Naive thymus-derived CD8-positive, alpha-beta T cell (primary cell): ENCODE measurements around the gene DAZL. TPM values are rescaled to one million over a fixed set of nuclear protein-coding genes. Genes with fewer than 3 reads are reported as not detected.
"Not testable (repeated sequence)": the region's sequence is repeated elsewhere in the genome, so short reads cannot be mapped to it uniquely, and the experiment has no call there.

Source experiments
- ATAC-seq, 2 donors: fragments of 150-1000 bp; cut with Tn5 transposase in 1 of 2; sonication (Bioruptor Pico), chemical (Tn5 transposase) in 1 of 2; 1 replicate in 1 of 2; 2 replicates in 1 of 2; pipeline ENCODE4 v1.10.0; 2021; ENCODE audit warnings: mild to moderate bottlenecking in 2 of 2, moderate library complexity in 2 of 2
- POLR2A ChIA-PET: fragments of 350-600 bp; sonication (Branson Sonifier 250); formaldehyde crosslinking; loops from one replicate; lab custom pipeline; 2021; ENCODE audit warnings: antibody characterized with exemption; lab: Charles Lee
- DNase-seq, 10 donors: peaks; one replicate each; pipeline versions ENCODE4 v3.0.0 to v3.0.0-alpha.2; 2020 to 2022
- H3K27ac Mint-ChIP-seq, 10 donors: one replicate each; pipeline ENCODE4 v1.8.0; 2020 to 2022; ENCODE audit warnings: mild to moderate bottlenecking in 10 of 10, mixed read lengths in 10 of 10, moderate library complexity in 4 of 10, inconsistent platforms in 1 of 10
- H3K27me3 Mint-ChIP-seq, 5 donors: one replicate each; pipeline ENCODE4 v1.8.0; 2021 to 2022; ENCODE audit warnings: mixed read lengths in 5 of 5
- H3K36me3 Mint-ChIP-seq, 3 donors: one replicate each; pipeline ENCODE4 v1.8.0; 2020 to 2022; ENCODE audit warnings: mixed read lengths in 3 of 3, mild to moderate bottlenecking in 2 of 3, inconsistent platforms in 1 of 3
- H3K4me1 Mint-ChIP-seq, 4 donors: one replicate each; pipeline ENCODE4 v1.8.0; 2021 to 2022; ENCODE audit warnings: mixed read lengths in 4 of 4
- H3K4me3 Mint-ChIP-seq, 10 donors: one replicate each; pipeline ENCODE4 v1.8.0; 2020 to 2022; ENCODE audit warnings: mild to moderate bottlenecking in 10 of 10, mixed read lengths in 10 of 10, moderate library complexity in 6 of 10, inconsistent platforms in 1 of 10
- H3K9me3 Mint-ChIP-seq, 9 donors: one replicate each; pipeline ENCODE4 v1.8.0; 2020 to 2022; ENCODE audit warnings: mixed read lengths in 9 of 9, mild to moderate bottlenecking in 3 of 9, inconsistent platforms in 1 of 9, moderate library complexity in 1 of 9
- polyA plus RNA-seq, 3 donors: library from polyadenylated mRNA; unstranded; fragments of 300-500 nt; fragmentation: Illumina TruSeq; gene quantifications; one replicate each; pipeline ENCODE4 v1.2.3, GENCODE V29; 2021
- total RNA-seq, 8 experiments: library from RNA in 2 of 8; stranded (reverse) in 2 of 8; gene quantifications; one replicate each; pipeline ENCODE4 v1.2.3 and lab custom pipeline; 2021 to 2026

DAZL gene
- not detected for total RNA-seq
- not detected for polyA plus RNA-seq
- 0 reads per million in 6 experiments for total RNA-seq (lab: John Stamatoyannopoulos, UW)

DNA sequence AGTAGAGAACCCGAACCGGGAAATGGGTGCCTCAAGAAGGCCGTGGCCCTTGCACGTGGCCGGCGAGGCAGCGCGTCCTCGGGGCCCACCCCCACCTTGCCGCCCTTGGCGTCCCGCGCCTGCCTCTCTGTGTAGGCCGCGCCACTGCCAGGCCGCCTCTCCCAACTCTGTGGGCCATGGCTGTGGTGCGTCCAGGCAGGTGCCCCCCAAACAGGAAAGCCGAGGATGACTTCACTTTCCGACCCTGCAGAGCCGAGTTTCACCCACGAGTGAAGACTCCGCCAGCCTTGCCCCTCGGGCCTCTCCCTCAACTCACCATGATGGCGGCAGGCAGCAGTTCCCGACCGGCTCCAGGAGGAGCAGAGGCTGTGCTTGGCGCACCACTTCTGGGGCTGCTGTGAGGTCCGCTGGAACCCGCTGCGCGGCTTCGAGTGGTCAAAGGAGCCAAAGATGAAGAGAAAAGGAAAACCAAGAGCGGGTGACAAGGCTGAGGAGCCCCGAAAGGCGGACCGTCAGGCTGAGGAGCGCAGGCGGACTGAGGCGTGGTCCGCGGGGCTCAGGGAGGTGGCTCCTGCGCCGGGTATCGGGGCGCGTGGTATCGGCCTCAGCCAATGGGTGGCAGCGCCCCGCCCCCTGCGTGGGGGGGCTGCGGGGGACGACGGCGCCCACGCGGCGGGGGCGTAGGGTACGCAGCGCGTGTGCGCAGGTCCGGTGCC, at the start of gene DAZL:
TSS of gene DAZL (minus strand) at position 537 of the 716 bp plus-strand sequence. CDS start at position 319, 218 bp downstream.
- H3K27ac Mint-ChIP-seq = peak within 1 kb of the TSS in 1 of 10 donors; percentile 52
- ATAC-seq = no peak
- peaks cover 0 to 5% (median 2%) of the 10 kb centered on the region in 4 donors for H3K4me1 Mint-ChIP-seq
- no peak for DNase-seq
- H3K27me3 Mint-ChIP-seq = peaks cover 0 to 9% (median 0%) of the 10 kb centered on the region in 5 donors
- H3K9me3 Mint-ChIP-seq = peaks cover 0 to 1% (median 0%) of the 10 kb centered on the region in 9 donors
- H3K36me3 Mint-ChIP-seq = no peaks in the 10 kb centered on the region
- H3K4me3 Mint-ChIP-seq = no peak within 1 kb of the TSS
- POLR2A ChIA-PET = no interaction called here

DNA sequence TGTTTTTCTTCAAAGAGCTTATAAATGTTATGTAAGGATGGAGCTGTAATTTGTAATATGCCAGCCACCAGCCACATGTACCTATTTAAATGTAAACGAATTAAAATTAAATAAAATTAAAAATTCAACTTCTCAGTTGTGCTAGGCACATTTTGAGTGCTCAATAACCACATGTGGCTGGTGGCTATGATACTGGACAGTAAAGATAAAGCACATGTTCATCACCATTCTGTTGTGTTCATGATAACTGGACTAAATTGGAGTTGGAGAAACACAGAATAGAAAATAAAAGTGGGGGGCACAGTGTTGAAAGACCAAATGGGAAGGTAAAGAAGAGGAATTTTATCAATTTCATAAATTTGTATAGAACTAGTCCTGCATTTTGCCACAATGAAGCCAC, 49.8 kb upstream of the DAZL start:
- H3K27ac Mint-ChIP-seq = no peak overlapping the region
- peaks cover 0 to 2% (median 0%) of the 10 kb centered on the region in 9 donors for H3K9me3 Mint-ChIP-seq
- peaks cover 0 to 3% (median 0%) of the 10 kb centered on the region in 4 donors for H3K4me1 Mint-ChIP-seq
- no peaks in the 10 kb centered on the region for H3K27me3 Mint-ChIP-seq
- ATAC-seq = no peak
- no peak overlapping the region for H3K4me3 Mint-ChIP-seq
- peaks cover 0 to 2% (median 0%) of the 10 kb centered on the region in 3 donors for H3K36me3 Mint-ChIP-seq
- DNase-seq = no peak
- POLR2A ChIA-PET = no interaction called here

DNA sequence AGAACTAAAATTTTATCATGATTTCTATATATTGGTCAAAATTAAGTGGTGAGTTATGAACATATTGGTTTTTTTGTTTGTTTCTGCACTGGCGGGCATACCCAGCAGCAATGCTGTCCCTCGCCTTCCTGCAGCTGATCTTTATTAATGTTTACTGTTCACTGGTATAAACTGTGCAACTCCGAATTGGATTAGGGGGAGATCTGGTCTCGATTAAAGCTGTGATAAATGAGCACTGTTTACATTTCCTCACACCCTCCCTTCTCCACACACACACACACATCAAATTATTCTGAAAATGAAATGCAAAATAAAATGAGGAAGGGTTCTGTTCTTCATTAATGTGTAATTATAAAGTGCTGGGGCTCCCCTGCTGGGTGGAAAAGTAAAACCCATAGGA, 48.5 kb upstream of the DAZL start:
- no peaks in the 10 kb centered on the region for H3K9me3 Mint-ChIP-seq
- no peaks in the 10 kb centered on the region for H3K27me3 Mint-ChIP-seq
- H3K27ac Mint-ChIP-seq = no peak overlapping the region

DNA sequence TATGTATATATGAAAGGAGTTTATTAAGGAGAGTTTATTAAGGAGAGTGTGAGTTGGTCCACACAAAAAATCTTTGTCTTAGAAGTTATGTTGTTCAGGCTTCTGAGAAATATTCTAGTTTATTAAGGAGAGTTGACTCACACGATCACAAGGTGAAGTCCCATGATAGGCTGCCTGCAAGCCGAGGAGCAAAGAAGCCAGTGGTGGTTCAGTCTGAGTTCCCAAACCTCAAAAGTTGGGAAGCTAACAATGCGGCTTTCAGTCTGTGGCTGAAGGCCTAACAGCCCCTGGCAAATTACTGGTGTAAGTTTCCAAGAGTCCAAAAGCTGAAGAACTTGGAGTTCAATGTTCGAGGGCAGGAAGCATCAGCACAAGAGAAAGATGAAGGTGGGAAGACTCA, 42.4 kb upstream of the DAZL start:
- POLR2A ChIA-PET = no interaction called here
- ATAC-seq (no peak), DNase-seq (no peak)
- Mint-ChIP-seq H3K4me1 (peaks cover 0 to 4% (median 0%) of the 10 kb centered on the region in 4 donors), H3K9me3 (no peaks in the 10 kb centered on the region), H3K27me3 (no peaks in the 10 kb centered on the region), H3K27ac (no peak overlapping the region), H3K4me3 (no peak overlapping the region), H3K36me3 (peaks cover 0 to 3% (median 0%) of the 10 kb centered on the region in 3 donors)

More for the DNA sequence above, 48.5 kb upstream of the DAZL start:
- H3K4me3 Mint-ChIP-seq = no peak overlapping the region
- POLR2A ChIA-PET = no interaction called here
- H3K4me1 Mint-ChIP-seq = peaks cover 0 to 3% (median 0%) of the 10 kb centered on the region in 4 donors
- no peak for ATAC-seq
- no peak for DNase-seq
- peaks cover 0 to 2% (median 0%) of the 10 kb centered on the region in 3 donors for H3K36me3 Mint-ChIP-seq

DNA sequence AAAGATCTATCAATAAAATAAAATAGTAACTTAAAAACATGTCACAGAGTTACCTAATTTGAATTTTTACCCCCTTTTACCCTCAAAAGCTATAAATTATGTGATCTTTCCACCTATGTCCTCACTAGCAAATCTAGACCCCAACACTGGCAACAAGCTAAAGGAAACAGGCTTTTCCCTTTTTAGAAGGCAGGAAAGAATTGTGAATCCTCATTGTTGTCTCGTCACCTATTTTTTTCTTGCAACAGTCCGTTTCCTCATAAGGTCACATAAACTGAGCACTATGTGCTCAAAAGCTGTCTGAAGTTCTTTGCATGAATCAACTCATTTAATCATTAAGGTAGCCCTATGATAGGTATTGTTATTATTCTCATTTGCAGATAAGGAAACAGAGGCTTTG, 34.6 kb upstream of the DAZL start:
- POLR2A ChIA-PET = no interaction called here
- no peak for DNase-seq
- H3K4me1 Mint-ChIP-seq = peaks cover 0 to 2% (median 0%) of the 10 kb centered on the region in 4 donors
- ATAC-seq = no peak
- no peaks in the 10 kb centered on the region for H3K9me3 Mint-ChIP-seq
- no peaks in the 10 kb centered on the region for H3K27me3 Mint-ChIP-seq
- no peak overlapping the region for H3K27ac Mint-ChIP-seq
- no peaks in the 10 kb centered on the region for H3K36me3 Mint-ChIP-seq
- H3K4me3 Mint-ChIP-seq = no peak overlapping the region

GRCh38 chr3:16633948-16634347, 28.7 kb upstream of the DAZL start:
- ATAC-seq (no peak), DNase-seq (no peak)
- Mint-ChIP-seq H3K9me3 (peaks cover 0 to 3% (median 0%) of the 10 kb centered on the region in 9 donors), H3K4me1 (no peaks in the 10 kb centered on the region), H3K36me3 (no peaks in the 10 kb centered on the region), H3K4me3 (no peak overlapping the region), H3K27me3 (peaks cover 0 to 3% (median 0%) of the 10 kb centered on the region in 5 donors), H3K27ac (peak overlapping the region in 2 of 10 donors; percentile 2 to 3)
- POLR2A ChIA-PET = no interaction called here

DNA sequence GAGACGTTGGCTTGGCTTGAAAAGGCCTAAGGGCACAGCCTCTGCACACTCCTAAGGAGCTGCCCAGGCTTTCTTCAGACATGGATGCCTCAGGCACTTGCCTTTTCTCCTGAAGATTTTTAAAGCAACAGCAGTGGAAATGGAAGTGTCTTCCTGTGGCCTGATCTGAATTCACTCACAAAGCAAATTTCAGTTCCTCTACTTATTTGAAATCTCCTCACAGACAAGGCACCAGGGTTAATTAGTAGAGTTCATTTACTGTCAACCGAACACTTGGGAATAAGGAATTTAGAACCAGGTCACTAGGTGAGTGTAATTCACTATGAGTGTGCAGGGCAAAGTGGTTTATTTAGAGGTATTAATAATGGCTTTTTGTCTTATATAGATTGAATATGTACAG, 27.2 kb upstream of the DAZL start:
- POLR2A ChIA-PET = no interaction called here
- no peaks in the 10 kb centered on the region for H3K4me1 Mint-ChIP-seq
- H3K4me3 Mint-ChIP-seq = no peak overlapping the region

GRCh38 chr3:16618721-16619120, 13.5 kb upstream of the DAZL start:
- H3K9me3 Mint-ChIP-seq = peaks cover 0 to 28% (median 13%) of the 10 kb centered on the region in 9 donors
- DNase-seq = no peak
- no peak for ATAC-seq
- H3K27ac Mint-ChIP-seq = no peak overlapping the region
- POLR2A ChIA-PET = no interaction called here
- H3K27me3 Mint-ChIP-seq = no peaks in the 10 kb centered on the region
- H3K36me3 Mint-ChIP-seq = peaks cover 0 to 13% (median 10%) of the 10 kb centered on the region in 3 donors
- H3K4me3 Mint-ChIP-seq = no peak overlapping the region
- peaks cover 0 to 9% (median 0%) of the 10 kb centered on the region in 4 donors for H3K4me1 Mint-ChIP-seq

More for the DNA sequence above, 27.2 kb upstream of the DAZL start:
- ATAC-seq (no peak), DNase-seq (no peak)
- Mint-ChIP-seq H3K36me3 (no peaks in the 10 kb centered on the region), H3K9me3 (peaks cover 0 to 3% (median 0%) of the 10 kb centered on the region in 9 donors), H3K27ac (no peak overlapping the region), H3K27me3 (peaks cover 0 to 3% (median 0%) of the 10 kb centered on the region in 5 donors)

DNA sequence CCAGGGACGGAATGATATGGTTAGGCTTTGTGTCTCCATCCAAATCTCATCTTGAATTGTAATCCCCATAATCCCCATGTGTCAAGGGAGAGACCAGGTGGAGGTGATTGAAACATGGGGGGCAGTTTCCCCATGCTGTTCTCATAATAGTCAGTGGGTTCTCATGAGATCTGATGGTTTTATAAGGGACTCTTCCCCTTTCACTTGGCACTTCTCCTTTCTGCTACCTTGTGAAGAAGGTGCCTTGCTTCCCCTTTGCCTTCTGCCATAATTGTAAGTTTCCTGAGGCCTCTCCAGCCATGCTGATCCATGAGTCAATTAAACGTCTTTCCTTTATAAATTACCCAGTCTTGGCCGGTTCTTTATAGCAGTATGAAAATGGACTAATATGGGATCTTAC, 11.9 kb upstream of the DAZL start:
- Mint-ChIP-seq H3K9me3 (peaks cover 0 to 28% (median 13%) of the 10 kb centered on the region in 9 donors), H3K36me3 (peaks cover 0 to 11% (median 10%) of the 10 kb centered on the region in 3 donors)
- DNase-seq, POLR2A ChIA-PET, H3K4me1 Mint-ChIP-seq, H3K4me3 Mint-ChIP-seq, H3K27ac Mint-ChIP-seq, ATAC-seq, H3K27me3 Mint-ChIP-seq: not testable (repeated sequence)

GRCh38 chr3:16616083-16616482, 10.9 kb upstream of the DAZL start:
- peaks cover 0 to 28% (median 13%) of the 10 kb centered on the region in 9 donors for H3K9me3 Mint-ChIP-seq
- peaks cover 0 to 9% (median 0%) of the 10 kb centered on the region in 4 donors for H3K4me1 Mint-ChIP-seq
- H3K27me3 Mint-ChIP-seq = peaks cover 0 to under 1% (median 0%) of the 10 kb centered on the region in 5 donors
- POLR2A ChIA-PET = no interaction called here
- ATAC-seq = no peak
- no peak overlapping the region for H3K27ac Mint-ChIP-seq
- DNase-seq = no peak
- H3K4me3 Mint-ChIP-seq = no peak overlapping the region
- peaks cover 0 to 11% (median 10%) of the 10 kb centered on the region in 3 donors for H3K36me3 Mint-ChIP-seq

- no peak overlapping the region for H3K27ac Mint-ChIP-seq
- POLR2A ChIA-PET = no interaction called here
These were observed 9.1 kb upstream of the DAZL start for GRCh38 chr3:16614033-16615031.

DNA sequence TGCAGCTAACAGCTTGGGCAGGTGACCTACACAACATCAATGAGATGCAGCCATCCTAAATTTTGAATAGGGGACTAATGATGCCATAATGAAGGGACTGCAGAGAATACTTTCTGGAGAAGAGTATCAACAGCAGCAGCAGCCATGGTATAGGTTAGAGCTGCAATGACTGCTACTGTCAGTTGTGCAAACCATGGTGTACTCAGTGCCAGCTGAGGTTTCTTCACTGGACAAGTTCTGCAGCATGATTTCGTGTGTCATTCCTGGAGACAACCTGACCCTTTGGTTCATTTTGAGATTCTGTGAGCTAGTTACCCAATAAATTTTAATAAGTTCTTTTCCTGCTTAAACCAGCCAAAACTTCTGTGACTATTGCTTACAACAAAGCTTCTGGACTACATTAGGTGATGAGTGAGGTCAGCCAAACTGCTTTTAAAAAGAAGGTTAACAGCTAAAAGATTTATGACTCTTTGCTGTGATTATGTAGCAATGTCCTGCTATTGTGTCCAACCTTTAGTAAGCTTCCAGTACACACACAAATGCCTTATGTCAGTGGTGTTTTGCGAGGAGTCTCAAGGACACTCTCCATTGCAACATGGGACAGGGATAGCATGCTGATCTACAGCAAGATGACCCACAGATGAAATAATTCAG, 4.8 kb upstream of the DAZL start:
- H3K36me3 Mint-ChIP-seq = no peaks in the 10 kb centered on the region
- peaks cover 0 to 1% (median 0%) of the 10 kb centered on the region in 9 donors for H3K9me3 Mint-ChIP-seq
- no peak overlapping the region for H3K4me3 Mint-ChIP-seq
- peaks cover 0 to 6% (median 0%) of the 10 kb centered on the region in 4 donors for H3K4me1 Mint-ChIP-seq
- H3K27me3 Mint-ChIP-seq = peaks cover 0 to 2% (median 0%) of the 10 kb centered on the region in 5 donors
- POLR2A ChIA-PET = no interaction called here
- no peak for ATAC-seq
- H3K27ac Mint-ChIP-seq = no peak overlapping the region
- DNase-seq = no peak

More at GRCh38 chr3:16614033-16615031, 9.1 kb upstream of the DAZL start:
- peaks cover 0 to 2% (median 0%) of the 10 kb centered on the region in 5 donors for H3K27me3 Mint-ChIP-seq
- no peak overlapping the region for H3K4me3 Mint-ChIP-seq
- peaks cover 0 to 28% (median 13%) of the 10 kb centered on the region in 9 donors for H3K9me3 Mint-ChIP-seq
- ATAC-seq (no peak), DNase-seq (no peak)
- peaks cover 0 to 9% (median 0%) of the 10 kb centered on the region in 4 donors for H3K4me1 Mint-ChIP-seq
- peaks cover 0 to 11% (median 10%) of the 10 kb centered on the region in 3 donors for H3K36me3 Mint-ChIP-seq
